H1 (cell line): ENCODE measurements around the gene LIMS1. TPM values are rescaled to one million over a fixed set of nuclear protein-coding genes. Genes with fewer than 3 reads are reported as not detected.

ENCODE experiments used
- BCL11A ChIP-seq, 2 experiments: IDR thresholded peaks; one replicate each; pipeline ENCODE4 v1.6.1; 2011; ENCODE audit warnings: low read depth in 2 of 2, low read length in 2 of 2, mild to moderate bottlenecking in 2 of 2
- CBX8 ChIP-seq: fragments of 300-800, 300-1000 bp; sonication (generic); IDR thresholded peaks from 2 replicates; pipeline ENCODE4 v1.7.1; 2016; ENCODE audit warnings: low read depth, low read length, borderline replicate concordance
- EGR1 ChIP-seq: IDR thresholded peaks from 2 replicates; pipeline ENCODE4 v1.6.1; 2011; ENCODE audit warnings: low read depth, low read length, borderline replicate concordance
- HDAC2 ChIP-seq, 2 experiments: fragments of 300-600 bp in 1 of 2; sonication (generic) in 1 of 2; IDR thresholded peaks; 2 replicates each; pipeline ENCODE4 v1.6.1; 2011 to 2012; ENCODE audit warnings: low read depth in 2 of 2, low read length in 2 of 2, mild to moderate bottlenecking in 2 of 2, moderate library complexity in 2 of 2, borderline replicate concordance in 1 of 2, inconsistent platforms in 1 of 2
- JUN ChIP-seq: IDR thresholded peaks from 2 replicates; pipeline ENCODE4 v1.6.1; 2011; ENCODE audit warnings: low read depth, mild to moderate bottlenecking, improper control_type of control experiment, low read length
- NRF1 ChIP-seq: IDR thresholded peaks from 2 replicates; pipeline ENCODE4 v1.6.1; 2011; ENCODE audit warnings: mild to moderate bottlenecking, low read depth, low read length, improper control_type of control experiment
- PHF8 ChIP-seq: fragments of 200-600 bp; sonication (generic); conservative IDR thresholded peaks from 2 replicates; pipeline ENCODE4 v1.7.1; 2012; ENCODE audit warnings: low read depth, mild to moderate bottlenecking, inconsistent platforms, low read length, moderate library complexity
- TCF12 ChIP-seq: IDR thresholded peaks from 2 replicates; pipeline ENCODE4 v1.6.1; 2011; ENCODE audit warnings: low read depth, mild to moderate bottlenecking, low read length
- polyA plus RNA-seq, 7 experiments: library from polyadenylated mRNA; depleted of rRNA in 3 of 7; stranded (reverse) in 5 of 7; unstranded in 2 of 7; fragments of >200 nt in 5 of 7; fragments of 200-250 nt in 2 of 7; gene quantifications; 1 replicate in 5 of 7; 2 replicates in 1 of 7; 4 replicates in 1 of 7; pipeline versions ENCODE4 v1.2.1 to v1.2.3, GENCODE V29; 2011 to 2013; ENCODE audit warnings: missing spikeins in 2 of 7, mixed read lengths in 2 of 7
- total RNA-seq: library from RNA; stranded (reverse); fragmentation: NEBNext Ultra II Directional; extraction: Animal tissue kit (Norgen Biotek cat#: 25700); gene quantifications from 2 replicates; pipeline ENCODE4 v1.2.1, GENCODE V29; 2021
- TF ChIP-seq, protein P1 (sequence below): IDR thresholded peaks from 2 replicates; pipeline ENCODE4 v1.6.1; 2012; ENCODE audit warnings: low read length, inconsistent platforms

Gene LIMS1
- total and polyA plus RNA-seq, 2 of the 8 experiments (the other 6 are each of a cell fraction or from before 2014, with no cell fraction given) = 24.1 to 36.7 TPM

DNA sequence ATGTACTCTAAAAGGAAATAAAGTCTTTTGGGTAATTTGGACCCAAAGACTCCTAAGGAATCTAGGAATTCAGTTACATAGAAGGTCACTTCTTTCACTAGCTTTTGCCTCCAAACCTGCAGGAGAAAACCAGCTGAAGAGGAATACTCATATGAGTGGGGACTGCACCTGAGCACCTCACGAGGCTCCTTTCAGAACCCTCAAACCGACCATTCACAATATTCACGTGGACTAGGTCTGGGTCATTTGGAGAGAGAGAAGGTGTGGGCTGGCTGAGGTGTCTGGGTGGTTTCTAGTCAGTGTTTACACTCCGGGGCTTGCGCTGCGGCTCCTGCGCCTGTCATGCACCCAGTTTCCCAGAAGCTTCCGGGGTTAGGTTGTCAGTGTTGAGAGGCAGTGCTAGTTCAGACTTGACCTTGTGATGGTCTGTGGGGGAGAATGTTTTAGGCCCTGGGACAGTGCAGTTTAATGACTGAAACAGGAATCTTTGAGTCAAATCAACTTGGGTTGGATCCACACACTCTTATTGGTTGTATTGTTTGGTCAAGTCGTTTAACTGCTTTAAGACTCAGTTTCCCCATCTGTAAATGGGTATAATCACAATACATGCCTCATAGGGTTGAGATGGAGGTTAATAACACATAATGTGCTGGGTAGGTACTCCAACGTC is 78.4 kb downstream of the LIMS1 start (continued):
- TF ChIP-seq, protein P1, sequence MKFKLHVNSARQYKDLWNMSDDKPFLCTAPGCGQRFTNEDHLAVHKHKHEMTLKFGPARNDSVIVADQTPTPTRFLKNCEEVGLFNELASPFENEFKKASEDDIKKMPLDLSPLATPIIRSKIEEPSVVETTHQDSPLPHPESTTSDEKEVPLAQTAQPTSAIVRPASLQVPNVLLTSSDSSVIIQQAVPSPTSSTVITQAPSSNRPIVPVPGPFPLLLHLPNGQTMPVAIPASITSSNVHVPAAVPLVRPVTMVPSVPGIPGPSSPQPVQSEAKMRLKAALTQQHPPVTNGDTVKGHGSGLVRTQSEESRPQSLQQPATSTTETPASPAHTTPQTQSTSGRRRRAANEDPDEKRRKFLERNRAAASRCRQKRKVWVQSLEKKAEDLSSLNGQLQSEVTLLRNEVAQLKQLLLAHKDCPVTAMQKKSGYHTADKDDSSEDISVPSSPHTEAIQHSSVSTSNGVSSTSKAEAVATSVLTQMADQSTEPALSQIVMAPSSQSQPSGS = no peak
- TF ChIP-seq HDAC2 (IDR thresholded peaks at IDR 0.05; ENCODE audit: borderline replicate concordance in 1 of 2, low read depth in 2 of 2, low read length in 2 of 2) = no peak
- TF ChIP-seq CBX8 = no peak
- no peak for TF ChIP-seq EGR1
- no peak for TF ChIP-seq NRF1
- TF ChIP-seq TCF12 = no peak
- no peak for TF ChIP-seq JUN
- no peak for TF ChIP-seq BCL11A (IDR thresholded peaks at IDR 0.05; ENCODE audit: low read depth in 2 of 2, low read length in 2 of 2)
- no peak for TF ChIP-seq PHF8
